Measurements from ENCODE around the gene TEX2. TPM values are rescaled to one million over a fixed set of nuclear protein-coding genes. Genes with fewer than 3 reads are reported as not detected.

TEX2 gene
- total and polyA plus RNA-seq, 2 of the 13 experiments (the other 11 are each of a cell fraction or from before 2014, with no cell fraction given): 21.4 to 37.7 TPM

DNA sequence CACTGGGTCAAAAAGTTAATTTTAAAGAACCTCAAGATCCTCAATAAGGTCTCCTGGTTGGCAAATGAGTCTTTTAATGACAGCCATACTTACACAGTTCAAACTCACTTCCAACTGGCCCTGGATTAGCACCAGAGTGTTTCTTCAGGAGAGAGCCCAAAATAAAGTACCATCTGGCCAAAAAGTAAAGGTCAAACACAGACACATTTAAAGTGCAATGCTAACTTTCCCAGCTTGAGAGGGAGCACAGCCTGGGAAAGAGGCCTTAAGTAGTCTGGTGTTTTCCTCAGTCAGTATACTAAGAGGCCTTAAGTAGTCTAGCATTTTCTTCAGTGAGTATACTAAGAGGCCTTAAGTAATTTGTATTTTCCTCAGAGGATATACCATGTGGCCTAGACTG is 86.5 kb downstream of the TEX2 start:
- no peak for TF ChIP-seq MTF1 (CRISPR knock-in tag; IDR thresholded peaks at IDR 0.05)
- TF ChIP-seq, protein P1, sequence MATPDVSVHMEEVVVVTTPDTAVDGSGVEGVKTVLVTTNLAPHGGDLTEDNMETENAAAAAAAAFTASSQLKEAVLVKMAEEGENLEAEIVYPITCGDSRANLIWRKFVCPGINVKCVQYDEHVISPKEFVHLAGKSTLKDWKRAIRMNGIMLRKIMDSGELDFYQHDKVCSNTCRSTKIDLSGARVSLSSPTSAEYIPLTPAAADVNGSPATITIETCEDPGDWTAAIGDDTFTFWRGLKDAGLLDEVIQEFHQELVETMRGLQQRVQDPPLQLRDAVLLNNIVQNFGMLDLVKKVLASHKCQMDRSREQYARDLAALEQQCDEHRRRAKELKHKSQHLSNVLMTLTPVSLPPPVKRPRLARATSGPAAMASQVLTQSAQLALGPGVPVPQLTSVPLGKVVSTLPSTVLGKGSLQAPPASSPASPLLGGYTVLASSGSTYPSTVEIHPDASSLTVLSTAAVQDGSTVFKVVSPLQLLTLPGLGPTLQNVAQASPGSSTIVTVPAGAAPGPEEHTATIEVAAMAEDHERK (CRISPR knock-in tag; IDR thresholded peaks at IDR 0.05; ENCODE audit: low read depth): no peak
- no peak for TF ChIP-seq AGO1 (IDR thresholded peaks at IDR 0.05; ENCODE audit: low read depth, low read length, poor library complexity, severe bottlenecking)
- TF ChIP-seq YEATS2 (CRISPR knock-in tag; IDR thresholded peaks at IDR 0.05; ENCODE audit: borderline replicate concordance): no peak
- TF ChIP-seq, protein P2, sequence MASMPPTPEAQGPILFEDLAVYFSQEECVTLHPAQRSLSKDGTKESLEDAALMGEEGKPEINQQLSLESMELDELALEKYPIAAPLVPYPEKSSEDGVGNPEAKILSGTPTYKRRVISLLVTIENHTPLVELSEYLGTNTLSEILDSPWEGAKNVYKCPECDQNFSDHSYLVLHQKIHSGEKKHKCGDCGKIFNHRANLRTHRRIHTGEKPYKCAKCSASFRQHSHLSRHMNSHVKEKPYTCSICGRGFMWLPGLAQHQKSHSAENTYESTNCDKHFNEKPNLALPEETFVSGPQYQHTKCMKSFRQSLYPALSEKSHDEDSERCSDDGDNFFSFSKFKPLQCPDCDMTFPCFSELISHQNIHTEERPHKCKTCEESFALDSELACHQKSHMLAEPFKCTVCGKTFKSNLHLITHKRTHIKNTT (CRISPR knock-in tag; IDR thresholded peaks at IDR 0.05): no peak
- Histone ChIP-seq H3K9ac (ENCODE audit: insufficient read depth, low read depth, low read length) (no peak overlapping the region), H3K4me3 (replicated peaks in 1 of 3; ENCODE audit: insufficient read depth in 1 of 3, low read depth in 2 of 3, low read length in 3 of 3) (no peak overlapping the region), H4K20me1 (ENCODE audit: insufficient read depth, low read length) (no peaks in the 10 kb centered on the region), H3K27me3 (ENCODE audit: control insufficient read depth in 1 of 2, insufficient read depth in 2 of 2, low read length in 2 of 2) (no peaks in the 10 kb centered on the region), H3K4me1 (ENCODE audit: insufficient read depth, low read length) (peaks cover 45% of the 10 kb centered on the region), H3K9me3 (ENCODE audit: low read length) (no peaks in the 10 kb centered on the region), H3K79me2 (ENCODE audit: insufficient read depth, low read length) (no peaks in the 10 kb centered on the region), H3K36me3 (replicated peaks in 1 of 2; ENCODE audit: control insufficient read depth in 1 of 2, insufficient read depth in 2 of 2, low read length in 2 of 2) (peaks cover 10 to 27% of the 10 kb centered on the region in 2 experiments), H3K27ac (ENCODE audit: extremely low read length, insufficient read depth, low read length) (no peak overlapping the region), H2AFZ (ENCODE audit: low read length) (no peak overlapping the region), H3K4me2 (ENCODE audit: low read depth, low read length) (no peak overlapping the region)
- no peak for ATAC-seq
- CTCF ChIA-PET (ENCODE audit: low intra/inter-chr PET ratio, low total read pairs): no interaction called here
- intact Hi-C loops (cut with micrococcal nuclease; ENCODE audit: unreplicated experiment): no loop called here
- in situ Hi-C loops (cut with HindIII; ENCODE audit: extremely low pct_ligation_motif_present, low pct_unique_long_range_greater_than_20kb): no loop called here
- no peak for DNase-seq (ENCODE audit: low spot score)
- BruUV-seq (replicated peaks): no TSS peak
- POLR2A ChIA-PET: interaction anchor here (3.2 to 5.2 kb wide), 3 partner anchors 20 to 40 kb away, joined by 17 to 39 read pairs (median 28); no protein-coding TSS in a partner anchor
- FAIRE-seq: no peak

Data from HepG2 (cell line).